Uterus (tissue), 4 donors: ENCODE measurements around the gene RPL32. TPM values are rescaled to one million over a fixed set of nuclear protein-coding genes. Genes with fewer than 3 reads are reported as not detected.

Source experiments
- DNase-seq, 2 donors: peaks; one replicate each; pipeline ENCODE4 v3.0.0-alpha.2; 2019 to 2020
- H3K27ac ChIP-seq, 2 donors: fragments of 200-600 bp; sonication (generic); 1 replicate in 1 of 2; 2 replicates in 1 of 2; pipeline ENCODE4 v1.5.1; 2016 to 2018
- H3K27me3 ChIP-seq, 2 donors: fragments of 200-600 bp; sonication (generic); one replicate each; pipeline ENCODE4 v1.5.1; 2018 to 2019; ENCODE audit warnings: control low read depth in 1 of 2
- H3K36me3 ChIP-seq, 2 donors: fragments of 200-600 bp; sonication (generic); one replicate each; pipeline ENCODE4 v1.5.1; 2019; ENCODE audit warnings: control low read depth in 1 of 2
- H3K4me1 ChIP-seq, 2 donors: fragments of 200-600 bp; sonication (generic); one replicate each; pipeline ENCODE4 v1.5.1; 2018 to 2019; ENCODE audit warnings: control low read depth in 1 of 2
- H3K4me3 ChIP-seq, 2 donors: fragments of 200-600 bp; sonication (generic); 1 replicate in 1 of 2; 2 replicates in 1 of 2; pipeline ENCODE4 v1.5.1; 2018 to 2019; ENCODE audit warnings: mild to moderate bottlenecking in 1 of 2
- H3K9me3 ChIP-seq, 2 donors: fragments of 200-600 bp; sonication (generic); one replicate each; pipeline ENCODE4 v1.5.1; 2019; ENCODE audit warnings: control low read depth in 1 of 2
- CTCF ChIP-seq, 4 experiments: fragments of 200-600 bp in 2 of 4; fragments of 450-650 bp in 2 of 4; sonication (generic) in 2 of 4; IDR thresholded peaks; one replicate each; pipeline ENCODE4 v1.5.1; 2016 to 2019; ENCODE audit warnings: antibody characterized with exemption in 4 of 4, mild to moderate bottlenecking in 2 of 4, moderate library complexity in 1 of 4
- POLR2A ChIP-seq, 2 donors: fragments of 450-650 bp; IDR thresholded peaks; one replicate each; pipeline ENCODE4 v1.6.1; 2016; ENCODE audit warnings: antibody characterized with exemption in 2 of 2, mild to moderate bottlenecking in 1 of 2, moderate library complexity in 1 of 2
- intact Hi-C: fragments of 100-400 bp; cut with DNase I; formaldehyde crosslinking; loops from one replicate; pipeline ENCODE4 v1.15.1; 2023; ENCODE audit warnings: low total_unique reads
- total RNA-seq, 4 donors: library from RNA; depleted of rRNA in 3 of 4; stranded (reverse); fragments of >200 nt in 3 of 4; gene quantifications; one replicate each; pipeline versions ENCODE4 v1.1.0 to v1.2.4, GENCODE V29; 2014 to 2023
- donor health status: DM: yes; HTN: yes; CAD: no.

Gene RPL32
- total RNA-seq, 4 donors from 2014 or later: 538 to 9,435 (median 3,478) TPM

GRCh38 chr3:12837295-12837986 is 3.9 kb downstream of the RPL32 start:
- intact Hi-C loops: no loop called here

GRCh38 chr3:12835052-12835665 is 6.2 kb downstream of the RPL32 start:
- TF ChIP-seq POLR2A (IDR thresholded peaks at IDR 0.05) (no peak), CTCF (IDR thresholded peaks at IDR 0.05) (no peak)
- intact Hi-C loops: no loop called here
- Histone ChIP-seq H3K27me3 (no peaks in the 10 kb centered on the region), H3K4me1 (peaks cover 0 to 10% of the 10 kb centered on the region in 2 donors), H3K27ac (no peak overlapping the region), H3K4me3 (no peak overlapping the region), H3K9me3 (no peaks in the 10 kb centered on the region), H3K36me3 (no peaks in the 10 kb centered on the region)
- no peak for DNase-seq

More at GRCh38 chr3:12837295-12837986, 3.9 kb downstream of the RPL32 start:
- Histone ChIP-seq H3K27ac (no peak overlapping the region), H3K4me3 (no peak overlapping the region), H3K4me1 (peaks cover 0 to 10% of the 10 kb centered on the region in 2 donors), H3K9me3 (no peaks in the 10 kb centered on the region), H3K27me3 (no peaks in the 10 kb centered on the region), H3K36me3 (no peaks in the 10 kb centered on the region)
- no peak for DNase-seq
- TF ChIP-seq POLR2A (IDR thresholded peaks at IDR 0.05) (no peak), CTCF (IDR thresholded peaks at IDR 0.05) (no peak)

- TF ChIP-seq POLR2A (IDR thresholded peaks at IDR 0.05) (no peak), CTCF (IDR thresholded peaks at IDR 0.05) (no peak)
- Histone ChIP-seq H3K4me3 (no peak overlapping the region), H3K27ac (no peak overlapping the region), H3K4me1 (peaks cover 0 to 6% of the 10 kb centered on the region in 2 donors), H3K9me3 (no peaks in the 10 kb centered on the region), H3K36me3 (no peaks in the 10 kb centered on the region), H3K27me3 (no peaks in the 10 kb centered on the region)
- no peak for DNase-seq
- intact Hi-C loops: no loop called here
Observed at GRCh38 chr3:12833222-12834161, 7.9 kb downstream of the RPL32 start.

GRCh38 chr3:12832350-12833221 is 8.8 kb downstream of the RPL32 start:
- Histone ChIP-seq H3K27ac (no peak overlapping the region), H3K4me3 (no peak overlapping the region), H3K9me3 (no peaks in the 10 kb centered on the region), H3K27me3 (no peaks in the 10 kb centered on the region), H3K36me3 (no peaks in the 10 kb centered on the region), H3K4me1 (peaks cover 0 to under 1% of the 10 kb centered on the region in 2 donors)
- intact Hi-C loops: no loop called here
- TF ChIP-seq POLR2A (IDR thresholded peaks at IDR 0.05) (no peak), CTCF (IDR thresholded peaks at IDR 0.05) (no peak)
- no peak for DNase-seq
